Naive thymus-derived CD4-positive, alpha-beta T cell (primary cell): Measurements from ENCODE around the gene USH1C. TPM values are rescaled to one million over a fixed set of nuclear protein-coding genes. Genes with fewer than 3 reads are reported as not detected.

Experiments
- ATAC-seq: fragments of 150-1000 bp; cut with Tn5 transposase; 2 replicates; pipeline ENCODE4 v1.10.0; 2021; ENCODE audit warnings: mild to moderate bottlenecking, moderate library complexity
- CTCF ChIA-PET: fragments of 350-600 bp; sonication (Branson Sonifier 250); formaldehyde crosslinking; loops from one replicate; lab custom pipeline; 2021; ENCODE audit warnings: antibody characterized with exemption; lab: Charles Lee
- POLR2A ChIA-PET: fragments of 350-600 bp; sonication (Branson Sonifier 250); formaldehyde crosslinking; loops from one replicate; lab custom pipeline; 2021; ENCODE audit warnings: antibody characterized with exemption, inconsistent platforms; lab: Charles Lee
- DNase-seq, 9 donors: peaks; one replicate each; pipeline versions ENCODE4 v3.0.0 to v3.0.0-alpha.2; 2020 to 2022; ENCODE audit warnings: mixed read lengths in 1 of 9
- H3K27ac ChIP-seq: one replicate; pipeline ENCODE4 v1.7.0; 2013; ENCODE audit warnings: mild to moderate bottlenecking, low read depth, low read length, moderate library complexity
- H3K27me3 ChIP-seq, 2 donors: one replicate each; pipeline ENCODE4 v1.7.0; 2013; ENCODE audit warnings: low read length in 2 of 2, mild to moderate bottlenecking in 2 of 2, moderate library complexity in 2 of 2; ENCODE audit not compliant: control insufficient read depth in 2 of 2, insufficient read depth in 2 of 2
- H3K36me3 ChIP-seq, 3 experiments: 1 replicate in 2 of 3; 2 replicates in 1 of 3; pipeline ENCODE4 v1.7.0; 2013; ENCODE audit warnings: low read length in 3 of 3, mild to moderate bottlenecking in 3 of 3, moderate library complexity in 1 of 3; ENCODE audit not compliant: insufficient read depth in 3 of 3, control insufficient read depth in 2 of 3
- H3K4me1 ChIP-seq, 2 donors: one replicate each; pipeline ENCODE4 v1.7.0; 2013; ENCODE audit warnings: low read length in 2 of 2, mild to moderate bottlenecking in 2 of 2, moderate library complexity in 1 of 2; ENCODE audit not compliant: control insufficient read depth in 2 of 2, insufficient read depth in 2 of 2
- H3K4me3 ChIP-seq: 2 replicates; pipeline ENCODE4 v1.7.0; 2013; ENCODE audit warnings: mild to moderate bottlenecking, low read length
- H3K9me3 ChIP-seq, 3 experiments: 1 replicate in 2 of 3; 2 replicates in 1 of 3; pipeline ENCODE4 v1.7.0; 2013; ENCODE audit warnings: low read length in 3 of 3; ENCODE audit not compliant: control insufficient read depth in 2 of 3
- H3K27ac Mint-ChIP-seq, 9 donors: one replicate each; pipeline ENCODE4 v1.8.0; 2020 to 2022; ENCODE audit warnings: mixed read lengths in 9 of 9, mild to moderate bottlenecking in 8 of 9, moderate library complexity in 5 of 9, inconsistent platforms in 2 of 9
- H3K27me3 Mint-ChIP-seq, 5 donors: one replicate each; pipeline ENCODE4 v1.8.0; 2021 to 2022; ENCODE audit warnings: mixed read lengths in 5 of 5, mild to moderate bottlenecking in 1 of 5
- H3K36me3 Mint-ChIP-seq, 5 donors: one replicate each; pipeline ENCODE4 v1.8.0; 2020 to 2022; ENCODE audit warnings: mixed read lengths in 5 of 5, mild to moderate bottlenecking in 3 of 5, inconsistent platforms in 1 of 5
- H3K4me1 Mint-ChIP-seq, 7 donors: one replicate each; pipeline ENCODE4 v1.8.0; 2020 to 2022; ENCODE audit warnings: mixed read lengths in 7 of 7, mild to moderate bottlenecking in 3 of 7, inconsistent platforms in 1 of 7
- H3K4me3 Mint-ChIP-seq, 10 donors: one replicate each; pipeline ENCODE4 v1.8.0; 2020 to 2022; ENCODE audit warnings: mild to moderate bottlenecking in 10 of 10, mixed read lengths in 10 of 10, moderate library complexity in 6 of 10, inconsistent platforms in 2 of 10
- H3K9me3 Mint-ChIP-seq, 11 donors: one replicate each; pipeline ENCODE4 v1.8.0; 2020 to 2022; ENCODE audit warnings: mixed read lengths in 11 of 11, mild to moderate bottlenecking in 4 of 11, inconsistent platforms in 1 of 11, moderate library complexity in 1 of 11
- intact Hi-C, 2 donors: fragments of 100-400 bp; cut with micrococcal nuclease; formaldehyde crosslinking; loops; one replicate each; pipeline ENCODE4 v1.15.1; 2023
- polyA plus RNA-seq, 2 donors: library from polyadenylated mRNA; unstranded; fragments of 300-500 nt; fragmentation: Illumina TruSeq; gene quantifications; one replicate each; pipeline ENCODE4 v1.2.3, GENCODE V29; 2021
- total RNA-seq, 6 experiments: library from RNA in 5 of 6; stranded (reverse) in 5 of 6; gene quantifications; 1 replicate in 5 of 6; 2 replicates in 1 of 6; pipeline ENCODE4 v1.2.3 and lab custom pipeline; 2021 to 2026

USH1C gene
- total and polyA plus RNA-seq, 7 experiments from 2014 or later, result not detected

GRCh38 chr11:17550450-17551346 lies 6.5 kb upstream of the USH1C start:
- POLR2A ChIA-PET, result no interaction called here
- no peaks in the 10 kb centered on the region for H3K36me3 ChIP-seq
- Mint-ChIP-seq H3K4me1 (peaks cover 0 to 6% (median 0%) of the 10 kb centered on the region in 7 donors), H3K27me3 (peaks cover 20 to 40% (median 26%) of the 10 kb centered on the region in 5 donors), H3K9me3 (no peaks in the 10 kb centered on the region), H3K27ac (no peak overlapping the region), H3K36me3 (no peaks in the 10 kb centered on the region), H3K4me3 (no peak overlapping the region)
- ATAC-seq, result no peak
- intact Hi-C loops, result no loop called here
- H3K27me3 ChIP-seq, result no peaks in the 10 kb centered on the region
- no peak overlapping the region for H3K4me3 ChIP-seq
- H3K4me1 ChIP-seq, result no peaks in the 10 kb centered on the region
- H3K9me3 ChIP-seq, result no peaks in the 10 kb centered on the region
- H3K27ac ChIP-seq, result no peak overlapping the region
- CTCF ChIA-PET, result no interaction called here
- no peak for DNase-seq

GRCh38 chr11:17548444-17548843 lies 4.2 kb upstream of the USH1C start:
- Histone ChIP-seq H3K9me3 (no peaks in the 10 kb centered on the region), H3K4me1 (no peaks in the 10 kb centered on the region), H3K27ac (no peak overlapping the region), H3K4me3 (no peak overlapping the region), H3K27me3 (no peaks in the 10 kb centered on the region), H3K36me3 (no peaks in the 10 kb centered on the region)
- ChIA-PET POLR2A (no interaction called here), CTCF (interaction anchor here (1.4 kb wide), 1 partner anchor 164 kb away, joined by 3 read pairs; no protein-coding TSS in a partner anchor)
- no peak overlapping the region for H3K27ac Mint-ChIP-seq
- no peak overlapping the region for H3K4me3 Mint-ChIP-seq
- peaks cover 0 to 1% (median 0%) of the 10 kb centered on the region in 11 donors for H3K9me3 Mint-ChIP-seq
- no peak for ATAC-seq
- peaks cover 0 to 9% (median 2%) of the 10 kb centered on the region in 7 donors for H3K4me1 Mint-ChIP-seq
- intact Hi-C loops, result loop anchor here in 1 of 2 donors (1.0 kb wide), 1 partner anchor 164 kb away; no protein-coding TSS in a partner anchor
- H3K27me3 Mint-ChIP-seq, result peaks cover 33 to 49% (median 37%) of the 10 kb centered on the region in 5 donors
- no peaks in the 10 kb centered on the region for H3K36me3 Mint-ChIP-seq
- DNase-seq, result peak in 1 of 9 donors; percentile 8

- H3K36me3 ChIP-seq, result no peaks in the 10 kb centered on the region
- intact Hi-C loops, result loop anchor here in 1 of 2 donors (1.0 kb wide), 1 partner anchor 164 kb away; no protein-coding TSS in a partner anchor
- no peak overlapping the region for H3K4me3 Mint-ChIP-seq
- ChIA-PET CTCF (interaction anchor here (0.6 kb wide), 1 partner anchor 13 kb away, joined by 3 read pairs; no protein-coding TSS in a partner anchor), POLR2A (no interaction called here)
- no peak overlapping the region for H3K27ac Mint-ChIP-seq
- no peak for DNase-seq
- H3K4me1 Mint-ChIP-seq, result peaks cover 0 to 9% (median 2%) of the 10 kb centered on the region in 7 donors
- no peak for ATAC-seq
- H3K27me3 Mint-ChIP-seq, result peaks cover 33 to 45% (median 37%) of the 10 kb centered on the region in 5 donors
- H3K4me1 ChIP-seq, result no peaks in the 10 kb centered on the region
- peaks cover 0 to 1% (median 0%) of the 10 kb centered on the region in 11 donors for H3K9me3 Mint-ChIP-seq
- H3K27me3 ChIP-seq, result no peaks in the 10 kb centered on the region
- no peak overlapping the region for H3K27ac ChIP-seq
- H3K9me3 ChIP-seq, result no peaks in the 10 kb centered on the region
- no peak overlapping the region for H3K4me3 ChIP-seq
- no peaks in the 10 kb centered on the region for H3K36me3 Mint-ChIP-seq
Measured at GRCh38 chr11:17547932-17548331, 3.7 kb upstream of the USH1C start.

- CTCF ChIA-PET, result interaction anchor here (0.6 kb wide), 1 partner anchor 158 kb away, joined by 3 read pairs; no protein-coding TSS in a partner anchor
- Histone ChIP-seq H3K4me1 (no peaks in the 10 kb centered on the region), H3K27me3 (no peaks in the 10 kb centered on the region), H3K4me3 (no peak within 1 kb of the TSS), H3K9me3 (no peaks in the 10 kb centered on the region), H3K27ac (no peak within 1 kb of the TSS), H3K36me3 (no peaks in the 10 kb centered on the region)
- peaks cover 34 to 49% (median 39%) of the 10 kb centered on the region in 5 donors for H3K27me3 Mint-ChIP-seq
- ATAC-seq (peak; percentile 16), DNase-seq (no peak)
- POLR2A ChIA-PET, result no interaction called here
- intact Hi-C loops, result no loop called here
- peak within 1 kb of the TSS in 1 of 10 donors; percentile 13 for H3K4me3 Mint-ChIP-seq
- peaks cover 0 to 1% (median 0%) of the 10 kb centered on the region in 11 donors for H3K9me3 Mint-ChIP-seq
- H3K27ac Mint-ChIP-seq, result no peak within 1 kb of the TSS
- H3K4me1 Mint-ChIP-seq, result peaks cover 0 to 9% (median 2%) of the 10 kb centered on the region in 7 donors
- H3K36me3 Mint-ChIP-seq, result no peaks in the 10 kb centered on the region
Measured at GRCh38 chr11:17547051-17547577, 2.9 kb upstream of the USH1C start, which contains the start of gene OTOG. Gene OTOG, plus strand, starts transcription at chr11:17547259. Its CDS starts 114 bp downstream, at chr11:17547373.

GRCh38 chr11:17546240-17546639 lies 2.0 kb upstream of the USH1C start:
- Histone ChIP-seq H3K9me3 (no peaks in the 10 kb centered on the region), H3K27ac (no peak overlapping the region), H3K4me1 (no peaks in the 10 kb centered on the region), H3K27me3 (no peaks in the 10 kb centered on the region), H3K36me3 (no peaks in the 10 kb centered on the region), H3K4me3 (no peak overlapping the region)
- CTCF ChIA-PET, result interaction anchor here (0.6 kb wide), 1 partner anchor 316 kb away, joined by 5 read pairs; no protein-coding TSS in a partner anchor
- Mint-ChIP-seq H3K36me3 (no peaks in the 10 kb centered on the region), H3K4me1 (peaks cover 0 to 9% (median 2%) of the 10 kb centered on the region in 7 donors), H3K9me3 (peaks cover 0 to 1% (median 0%) of the 10 kb centered on the region in 11 donors), H3K4me3 (no peak overlapping the region), H3K27ac (no peak overlapping the region), H3K27me3 (peaks cover 34 to 52% (median 43%) of the 10 kb centered on the region in 5 donors)
- intact Hi-C loops, result no loop called here
- POLR2A ChIA-PET, result no interaction called here
- ATAC-seq (no peak), DNase-seq (no peak)

GRCh38 chr11:17543574-17544180 lies 539 bp downstream of the USH1C start:
- no peaks in the 10 kb centered on the region for H3K27me3 ChIP-seq
- H3K36me3 ChIP-seq, result no peaks in the 10 kb centered on the region
- no peak overlapping the region for H3K27ac Mint-ChIP-seq
- peak overlapping the region in 7 of 10 donors; percentile 12 to 59 (median 45) for H3K4me3 Mint-ChIP-seq
- H3K27me3 Mint-ChIP-seq, result peaks cover 34 to 55% (median 39%) of the 10 kb centered on the region in 5 donors
- POLR2A ChIA-PET, result no interaction called here
- peaks cover 0 to 15% (median 2%) of the 10 kb centered on the region in 7 donors for H3K4me1 Mint-ChIP-seq
- CTCF ChIA-PET, result interaction anchor here (0.7 kb wide), 1 partner anchor 164 kb away, joined by 3 read pairs; no protein-coding TSS in a partner anchor
- peaks cover 0 to 1% (median 0%) of the 10 kb centered on the region in 11 donors for H3K9me3 Mint-ChIP-seq
- no peaks in the 10 kb centered on the region for H3K9me3 ChIP-seq
- no peak overlapping the region for H3K4me3 ChIP-seq
- intact Hi-C loops, result no loop called here
- H3K36me3 Mint-ChIP-seq, result no peaks in the 10 kb centered on the region
- ATAC-seq (no peak), DNase-seq (no peak)
- H3K27ac ChIP-seq, result no peak overlapping the region
- no peaks in the 10 kb centered on the region for H3K4me1 ChIP-seq
